Osteocyte (in vitro differentiated cells): ENCODE measurements around the gene CFAP77. TPM values are rescaled to one million over a fixed set of nuclear protein-coding genes. Genes with fewer than 3 reads are reported as not detected.

Experiments used
- DNase-seq: peaks from one replicate; pipeline ENCODE4 v3.0.0; 2021; ENCODE audit warnings: mixed read lengths; ENCODE audit not compliant: unreplicated experiment; ENCODE audit errors: extremely low spot score
- H3K27ac Mint-ChIP-seq: one replicate; pipeline ENCODE4 v1.8.0; 2021; ENCODE audit warnings: mild to moderate bottlenecking, mixed read lengths; ENCODE audit not compliant: unreplicated experiment
- H3K27me3 Mint-ChIP-seq: one replicate; pipeline ENCODE4 v1.8.0; 2021; ENCODE audit warnings: mixed read lengths; ENCODE audit not compliant: unreplicated experiment
- H3K36me3 Mint-ChIP-seq: one replicate; pipeline ENCODE4 v1.8.0; 2021; ENCODE audit warnings: mixed read lengths; ENCODE audit not compliant: unreplicated experiment
- H3K4me1 Mint-ChIP-seq: one replicate; pipeline ENCODE4 v1.8.0; 2021; ENCODE audit warnings: mixed read lengths; ENCODE audit not compliant: unreplicated experiment
- H3K4me3 Mint-ChIP-seq: one replicate; pipeline ENCODE4 v1.8.0; 2021; ENCODE audit warnings: mild to moderate bottlenecking, moderate library complexity, mixed read lengths; ENCODE audit not compliant: unreplicated experiment
- H3K9me3 Mint-ChIP-seq: one replicate; pipeline ENCODE4 v1.8.0; 2021; ENCODE audit warnings: mixed read lengths; ENCODE audit not compliant: unreplicated experiment
- CTCF ChIP-seq: fragments of 200-600 bp; sonication (generic); IDR thresholded peaks from 2 replicates; pipeline ENCODE4 v1.5.0; 2021; ENCODE audit warnings: antibody characterized with exemption, mild to moderate bottlenecking, moderate library complexity
- total RNA-seq: library from RNA; stranded (reverse); gene quantifications from 2 replicates; pipeline ENCODE4 v1.2.1, GENCODE V29; 2021

The CFAP77 gene
- total RNA-seq, 1 donor from 2014 or later = 0.48 TPM

DNA sequence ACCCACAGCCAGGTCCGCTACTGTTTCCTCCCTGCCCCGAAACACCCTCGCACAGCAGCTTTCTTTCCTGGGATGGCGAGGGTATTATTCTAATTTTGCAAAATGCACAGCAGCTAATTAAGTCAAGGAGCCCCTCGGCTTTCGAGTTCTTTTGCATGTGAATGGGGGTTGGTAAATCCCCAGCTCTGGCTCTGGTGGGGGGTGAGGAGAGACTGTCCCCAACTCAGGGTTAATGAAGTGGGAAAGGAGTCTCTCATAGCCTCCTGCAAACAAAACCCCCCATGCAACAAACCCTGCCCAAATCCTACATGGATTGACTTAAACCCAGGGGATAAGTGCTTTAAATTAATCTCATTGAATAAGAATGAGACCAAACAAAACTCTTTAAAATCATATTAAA is 181.2 kb downstream of the CFAP77 start:
- peaks cover 25% of the 10 kb centered on the region for H3K36me3 Mint-ChIP-seq
- H3K27me3 Mint-ChIP-seq = peaks cover 49% of the 10 kb centered on the region
- no peak for DNase-seq
- no peak overlapping the region for H3K27ac Mint-ChIP-seq
- peaks cover 9% of the 10 kb centered on the region for H3K4me1 Mint-ChIP-seq
- no peak for TF ChIP-seq CTCF
- H3K9me3 Mint-ChIP-seq = no peaks in the 10 kb centered on the region
- peak overlapping the region; percentile 38 for H3K4me3 Mint-ChIP-seq

- H3K27ac Mint-ChIP-seq = no peak overlapping the region
- H3K9me3 Mint-ChIP-seq = no peaks in the 10 kb centered on the region
- peaks cover 9% of the 10 kb centered on the region for H3K4me1 Mint-ChIP-seq
- H3K4me3 Mint-ChIP-seq = no peak overlapping the region
- no peak for TF ChIP-seq CTCF
- H3K36me3 Mint-ChIP-seq = peaks cover 30% of the 10 kb centered on the region
- no peak for DNase-seq
- peaks cover 43% of the 10 kb centered on the region for H3K27me3 Mint-ChIP-seq
Measured at GRCh38 chr9:132591751-132592314, 181.8 kb downstream of the CFAP77 start.

GRCh38 chr9:132592451-132592850 is 182.4 kb downstream of the CFAP77 start:
- H3K36me3 Mint-ChIP-seq = peaks cover 30% of the 10 kb centered on the region
- H3K27ac Mint-ChIP-seq = no peak overlapping the region
- H3K9me3 Mint-ChIP-seq = no peaks in the 10 kb centered on the region
- peaks cover 9% of the 10 kb centered on the region for H3K4me1 Mint-ChIP-seq
- peaks cover 39% of the 10 kb centered on the region for H3K27me3 Mint-ChIP-seq
- no peak overlapping the region for H3K4me3 Mint-ChIP-seq
- DNase-seq = no peak
- TF ChIP-seq CTCF = no peak

- Mint-ChIP-seq H3K27me3 (peaks cover 24% of the 10 kb centered on the region), H3K4me3 (no peak overlapping the region), H3K9me3 (no peaks in the 10 kb centered on the region), H3K36me3 (peaks cover 30% of the 10 kb centered on the region), H3K4me1 (peaks cover 9% of the 10 kb centered on the region), H3K27ac (no peak overlapping the region)
- DNase-seq = no peak
- no peak for TF ChIP-seq CTCF
Measured at GRCh38 chr9:132594412-132594811, 184.4 kb downstream of the CFAP77 start.

DNA sequence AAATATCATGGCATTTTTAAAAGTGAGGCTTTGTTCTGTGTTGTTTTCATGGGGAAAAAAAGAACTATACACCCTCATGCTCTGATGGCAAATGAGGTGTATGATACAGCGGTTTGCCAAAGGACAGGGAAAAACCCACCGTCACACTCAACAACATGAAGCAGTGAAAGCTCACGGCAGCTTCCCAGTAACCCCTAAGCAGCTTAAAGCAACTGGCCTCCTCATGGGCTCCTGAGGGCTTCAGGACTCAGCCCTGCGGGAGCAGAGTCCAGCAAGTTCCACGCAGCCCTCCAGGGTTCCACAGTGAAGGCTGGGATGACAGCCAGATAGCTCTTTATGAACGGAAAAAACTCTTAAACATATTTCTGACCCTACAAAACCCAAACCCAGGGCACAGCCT is 185.3 kb downstream of the CFAP77 start:
- Mint-ChIP-seq H3K27ac (no peak overlapping the region), H3K27me3 (peaks cover 20% of the 10 kb centered on the region), H3K9me3 (no peaks in the 10 kb centered on the region), H3K36me3 (peaks cover 33% of the 10 kb centered on the region), H3K4me3 (no peak overlapping the region), H3K4me1 (peaks cover 5% of the 10 kb centered on the region)
- no peak for DNase-seq
- no peak for TF ChIP-seq CTCF
